Measurements from ENCODE around the gene FMN1. TPM values are rescaled to one million over a fixed set of nuclear protein-coding genes. Genes with fewer than 3 reads are reported as not detected.

Gene FMN1
- total RNA-seq, 1 donor from 2014 or later: 4.2 TPM

- TF ChIP-seq, protein P1, sequence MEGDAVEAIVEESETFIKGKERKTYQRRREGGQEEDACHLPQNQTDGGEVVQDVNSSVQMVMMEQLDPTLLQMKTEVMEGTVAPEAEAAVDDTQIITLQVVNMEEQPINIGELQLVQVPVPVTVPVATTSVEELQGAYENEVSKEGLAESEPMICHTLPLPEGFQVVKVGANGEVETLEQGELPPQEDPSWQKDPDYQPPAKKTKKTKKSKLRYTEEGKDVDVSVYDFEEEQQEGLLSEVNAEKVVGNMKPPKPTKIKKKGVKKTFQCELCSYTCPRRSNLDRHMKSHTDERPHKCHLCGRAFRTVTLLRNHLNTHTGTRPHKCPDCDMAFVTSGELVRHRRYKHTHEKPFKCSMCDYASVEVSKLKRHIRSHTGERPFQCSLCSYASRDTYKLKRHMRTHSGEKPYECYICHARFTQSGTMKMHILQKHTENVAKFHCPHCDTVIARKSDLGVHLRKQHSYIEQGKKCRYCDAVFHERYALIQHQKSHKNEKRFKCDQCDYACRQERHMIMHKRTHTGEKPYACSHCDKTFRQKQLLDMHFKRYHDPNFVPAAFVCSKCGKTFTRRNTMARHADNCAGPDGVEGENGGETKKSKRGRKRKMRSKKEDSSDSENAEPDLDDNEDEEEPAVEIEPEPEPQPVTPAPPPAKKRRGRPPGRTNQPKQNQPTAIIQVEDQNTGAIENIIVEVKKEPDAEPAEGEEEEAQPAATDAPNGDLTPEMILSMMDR (IDR thresholded peaks at IDR 0.05): peak; percentile 58
- H3K36me3 Mint-ChIP-seq (ENCODE audit: unreplicated experiment): peaks cover 12% of the 10 kb centered on the region
- DNase-seq (ENCODE audit: extremely low spot score, unreplicated experiment): no peak
- no peak overlapping the region for H3K27ac Mint-ChIP-seq (ENCODE audit: unreplicated experiment)
- H3K4me3 Mint-ChIP-seq (ENCODE audit: unreplicated experiment): no peak overlapping the region
- H3K4me1 Mint-ChIP-seq (ENCODE audit: unreplicated experiment): peaks cover 10% of the 10 kb centered on the region
- H3K27me3 Mint-ChIP-seq (ENCODE audit: unreplicated experiment): no peaks in the 10 kb centered on the region
- H3K9me3 Mint-ChIP-seq (ENCODE audit: unreplicated experiment): peaks cover 3% of the 10 kb centered on the region
Observed at GRCh38 chr15:32936283-32936918, 258.1 kb downstream of the FMN1 start.

GRCh38 chr15:32935139-32935538, 259.4 kb downstream of the FMN1 start:
- Mint-ChIP-seq H3K27ac (ENCODE audit: unreplicated experiment) (no peak overlapping the region), H3K4me3 (ENCODE audit: unreplicated experiment) (no peak overlapping the region), H3K4me1 (ENCODE audit: unreplicated experiment) (peaks cover 10% of the 10 kb centered on the region), H3K36me3 (ENCODE audit: unreplicated experiment) (peaks cover 14% of the 10 kb centered on the region), H3K9me3 (ENCODE audit: unreplicated experiment) (peaks cover 9% of the 10 kb centered on the region), H3K27me3 (ENCODE audit: unreplicated experiment) (no peaks in the 10 kb centered on the region)
- TF ChIP-seq, protein P1 (IDR thresholded peaks at IDR 0.05): no peak
- DNase-seq (ENCODE audit: extremely low spot score, unreplicated experiment): no peak

GRCh38 chr15:32933236-32933635, 261.3 kb downstream of the FMN1 start:
- no peak overlapping the region for H3K4me3 Mint-ChIP-seq (ENCODE audit: unreplicated experiment)
- TF ChIP-seq, protein P1 (IDR thresholded peaks at IDR 0.05): no peak
- H3K27ac Mint-ChIP-seq (ENCODE audit: unreplicated experiment): peak overlapping the region; percentile 14
- H3K36me3 Mint-ChIP-seq (ENCODE audit: unreplicated experiment): peaks cover 14% of the 10 kb centered on the region
- no peak for DNase-seq (ENCODE audit: extremely low spot score, unreplicated experiment)
- peaks cover 9% of the 10 kb centered on the region for H3K9me3 Mint-ChIP-seq (ENCODE audit: unreplicated experiment)
- no peaks in the 10 kb centered on the region for H3K27me3 Mint-ChIP-seq (ENCODE audit: unreplicated experiment)
- peaks cover 10% of the 10 kb centered on the region for H3K4me1 Mint-ChIP-seq (ENCODE audit: unreplicated experiment)

GRCh38 chr15:32928876-32929275, 265.6 kb downstream of the FMN1 start:
- no peaks in the 10 kb centered on the region for H3K27me3 Mint-ChIP-seq (ENCODE audit: unreplicated experiment)
- DNase-seq (ENCODE audit: extremely low spot score, unreplicated experiment): no peak
- TF ChIP-seq, protein P1 (IDR thresholded peaks at IDR 0.05): no peak
- peaks cover 9% of the 10 kb centered on the region for H3K9me3 Mint-ChIP-seq (ENCODE audit: unreplicated experiment)
- H3K27ac Mint-ChIP-seq (ENCODE audit: unreplicated experiment): no peak overlapping the region
- H3K36me3 Mint-ChIP-seq (ENCODE audit: unreplicated experiment): peaks cover 6% of the 10 kb centered on the region
- H3K4me1 Mint-ChIP-seq (ENCODE audit: unreplicated experiment): peaks cover 7% of the 10 kb centered on the region
- no peak overlapping the region for H3K4me3 Mint-ChIP-seq (ENCODE audit: unreplicated experiment)

DNA sequence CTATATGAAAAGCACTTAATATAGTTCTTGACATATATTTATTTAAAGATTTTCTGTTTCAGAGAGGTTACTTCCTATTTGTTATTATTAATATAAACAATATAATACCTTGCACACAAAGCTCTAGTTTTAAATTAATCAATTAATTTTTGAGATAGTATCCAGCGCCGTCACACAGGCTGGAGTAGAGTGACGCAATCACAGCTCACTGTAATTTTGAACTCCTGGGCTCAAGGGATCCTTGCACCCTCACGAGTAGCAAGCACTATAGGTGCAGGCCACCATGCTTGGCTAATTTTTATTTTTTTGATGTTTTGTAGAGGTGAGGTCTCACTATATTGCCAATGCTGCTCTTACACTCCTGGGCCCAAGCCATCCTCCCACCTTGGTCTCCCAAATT, 267.4 kb downstream of the FMN1 start:
- H3K36me3 Mint-ChIP-seq (ENCODE audit: unreplicated experiment): peaks cover 6% of the 10 kb centered on the region
- no peak for DNase-seq (ENCODE audit: extremely low spot score, unreplicated experiment)
- H3K4me1 Mint-ChIP-seq (ENCODE audit: unreplicated experiment): no peaks in the 10 kb centered on the region
- no peaks in the 10 kb centered on the region for H3K27me3 Mint-ChIP-seq (ENCODE audit: unreplicated experiment)
- H3K4me3 Mint-ChIP-seq (ENCODE audit: unreplicated experiment): no peak overlapping the region
- H3K27ac Mint-ChIP-seq (ENCODE audit: unreplicated experiment): no peak overlapping the region
- H3K9me3 Mint-ChIP-seq (ENCODE audit: unreplicated experiment): peaks cover 9% of the 10 kb centered on the region
- TF ChIP-seq, protein P1 (IDR thresholded peaks at IDR 0.05): no peak

All from osteocyte (in vitro differentiated cells).